HEK293 (cell line): ENCODE results near the gene RBFOX2.
"Not testable (repeated sequence)": the region's sequence is repeated elsewhere in the genome, so short reads cannot be mapped to it uniquely, and the experiment has no call there.

Experiments used
- CTCF ChIA-PET: fragments of 350-600 bp; formaldehyde crosslinking; extraction: SDS; loops from one replicate; lab custom pipeline; 2021; ENCODE audit warnings: antibody characterized with exemption; lab: Yijun Ruan, JAX
- POLR2A ChIA-PET: fragments of 300-600 bp; formaldehyde crosslinking; extraction: SDS; loops from one replicate; lab custom pipeline; 2020; ENCODE audit warnings: antibody characterized with exemption, inconsistent platforms; lab: Yijun Ruan, JAX
- H3K27ac ChIP-seq: fragments of 200-500 bp; sonication (Bioruptor generic); 2 replicates; pipeline ENCODE4 v1.5.1; 2014; ENCODE audit warnings: low read depth, low read length, control low read depth, inconsistent platforms; ENCODE audit errors: extremely low read depth
- H3K36me3 ChIP-seq, 2 experiments: fragments of 200-500 bp in 1 of 2; sonication (Bioruptor generic) in 1 of 2; 1 replicate in 1 of 2; 2 replicates in 1 of 2; pipeline ENCODE4 v1.5.1; 2014 to 2017; ENCODE audit warnings: inconsistent platforms in 2 of 2, low read length in 2 of 2; ENCODE audit not compliant: control insufficient read depth in 2 of 2, insufficient read depth in 1 of 2
- H3K4me1 ChIP-seq: fragments of 200-500 bp; sonication (Bioruptor generic); 2 replicates; pipeline ENCODE4 v1.5.1; 2014; ENCODE audit warnings: mild to moderate bottlenecking, low read length, inconsistent platforms; ENCODE audit not compliant: control insufficient read depth, insufficient read depth
- H3K4me3 ChIP-seq: 2 replicates; pipeline ENCODE4 v1.5.1; 2011; ENCODE audit warnings: low read depth, mild to moderate bottlenecking, control low read depth, low read length, moderate library complexity
- H3K9me3 ChIP-seq: fragments of 200-500 bp; sonication (Bioruptor generic); 2 replicates; pipeline ENCODE4 v1.5.1; 2014; ENCODE audit warnings: low read depth, low read length, inconsistent platforms; ENCODE audit not compliant: control insufficient read depth, insufficient read depth
- IKZF3 ChIP-seq: fragments of 450-650 bp; IDR thresholded peaks from 2 replicates; pipeline ENCODE4 v1.5.0; 2018; ENCODE audit warnings: missing biosample characterization, mild to moderate bottlenecking, missing genetic modification characterization, moderate library complexity
- KLF16 ChIP-seq: fragments of 450-650 bp; formaldehyde crosslinking; IDR thresholded peaks from 2 replicates; pipeline ENCODE4 v1.5.1; 2017; ENCODE audit warnings: missing biosample characterization, missing genetic modification characterization
- OVOL3 ChIP-seq: fragments of 450-650 bp; formaldehyde crosslinking; IDR thresholded peaks from 2 replicates; pipeline ENCODE4 v1.5.1; 2016; ENCODE audit warnings: missing biosample characterization, missing genetic modification characterization
- SCRT2 ChIP-seq: fragments of 450-650 bp; formaldehyde crosslinking; IDR thresholded peaks from 2 replicates; pipeline ENCODE4 v1.5.1; 2016; ENCODE audit warnings: missing biosample characterization, missing genetic modification characterization
- ZNF146 ChIP-seq: fragments of 450-650 bp; formaldehyde crosslinking; IDR thresholded peaks from 2 replicates; pipeline ENCODE4 v1.5.1; 2016; ENCODE audit warnings: missing biosample characterization, missing genetic modification characterization
- ZNF561 ChIP-seq: fragments of 450-650 bp; IDR thresholded peaks from 2 replicates; pipeline ENCODE4 v1.5.1; 2018; ENCODE audit warnings: missing biosample characterization, missing genetic modification characterization, borderline replicate concordance
- ZNF600 ChIP-seq: fragments of 450-650 bp; formaldehyde crosslinking; IDR thresholded peaks from 2 replicates; pipeline ENCODE4 v1.5.1; 2016; ENCODE audit warnings: missing biosample characterization, missing genetic modification characterization
- ZNF660 ChIP-seq: fragments of 450-650 bp; IDR thresholded peaks from 2 replicates; pipeline ENCODE4 v1.5.1; 2018; ENCODE audit warnings: missing biosample characterization, mild to moderate bottlenecking, missing genetic modification characterization
- TF ChIP-seq, protein P1 (sequence below): fragments of 450-650 bp; formaldehyde crosslinking; IDR thresholded peaks from 2 replicates; pipeline ENCODE4 v1.5.1; 2016; ENCODE audit warnings: missing biosample characterization, missing genetic modification characterization
- TF ChIP-seq, protein P2 (sequence below): fragments of 450-650 bp; formaldehyde crosslinking; IDR thresholded peaks from 2 replicates; pipeline ENCODE4 v1.5.1; 2016; ENCODE audit warnings: missing biosample characterization, missing genetic modification characterization
- TF ChIP-seq, protein P3 (sequence below): fragments of 450-650 bp; formaldehyde crosslinking; IDR thresholded peaks from 2 replicates; pipeline ENCODE4 v1.5.1; 2017; ENCODE audit warnings: missing biosample characterization, missing genetic modification characterization
- TF ChIP-seq, protein P4 (sequence below): fragments of 450-650 bp; formaldehyde crosslinking; IDR thresholded peaks from 2 replicates; pipeline ENCODE4 v1.5.1; 2016; ENCODE audit warnings: missing biosample characterization, missing genetic modification characterization
- TF ChIP-seq, protein P5 (sequence below): fragments of 450-650 bp; formaldehyde crosslinking; IDR thresholded peaks from 2 replicates; pipeline ENCODE4 v1.5.1; 2016; ENCODE audit warnings: missing biosample characterization, missing genetic modification characterization

RBFOX2 gene

DNA sequence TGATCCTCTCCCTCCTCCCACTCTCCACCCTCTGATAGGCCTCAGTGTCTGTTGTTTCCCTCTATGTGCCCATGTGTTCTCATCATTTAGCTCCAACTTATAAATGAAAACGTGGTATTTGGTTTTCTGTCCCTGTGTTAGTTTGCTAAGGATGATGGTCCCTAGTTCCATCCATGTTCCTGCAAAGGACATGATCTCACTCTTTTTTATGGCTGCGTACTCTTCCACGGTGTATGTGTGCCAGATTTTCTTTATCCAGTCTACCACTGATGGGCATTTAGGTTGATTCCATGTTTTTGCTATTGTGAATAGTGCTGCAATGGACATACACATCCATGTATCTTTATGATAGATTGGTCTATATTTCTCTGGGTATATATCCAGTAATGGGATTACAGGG is 15.9 kb upstream of the RBFOX2 start:
- TF ChIP-seq ZNF146 (tag by site-specific recombination) = peak; percentile 85
- TF ChIP-seq, all 188 proteins: peak for 1; not testable (repeated sequence) for 187
- H3K4me3 ChIP-seq, H3K9me3 ChIP-seq, H3K4me1 ChIP-seq, H3K27ac ChIP-seq, POLR2A ChIA-PET, H3K36me3 ChIP-seq: not testable (repeated sequence)
- CTCF ChIA-PET = interaction anchor here (0.6 to 0.7 kb wide), 3 partner anchors 21 to 367 kb away, joined by 3 to 4 read pairs (median 3); no protein-coding TSS in a partner anchor

DNA sequence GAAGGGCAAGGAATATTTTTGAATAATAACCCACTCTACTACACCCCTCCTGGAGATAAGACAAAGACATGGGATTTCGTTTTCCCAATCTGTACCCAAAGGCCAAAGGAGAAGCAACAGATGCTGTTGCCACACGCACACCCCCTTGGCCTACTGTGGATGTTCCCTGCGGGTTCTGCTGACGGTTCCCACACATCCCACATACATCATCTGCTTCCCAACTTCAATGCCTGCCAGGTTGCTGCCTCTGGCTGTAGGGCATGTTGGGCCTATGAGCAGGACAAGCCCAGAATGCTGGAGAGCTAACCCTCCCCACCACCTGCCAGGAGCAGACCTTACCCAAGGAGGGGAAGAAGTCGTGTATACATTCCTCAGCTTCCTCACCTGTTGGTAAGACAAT is 13.6 kb upstream of the RBFOX2 start:
- Histone ChIP-seq H3K9me3 (no peaks in the 10 kb centered on the region), H3K4me3 (no peak overlapping the region), H3K4me1 (peaks cover under 1% of the 10 kb centered on the region; the same call in 1 of the 2 replicates), H3K27ac (no peak overlapping the region), H3K36me3 (no peaks in the 10 kb centered on the region)
- CTCF ChIA-PET = interaction anchor here (1.9 kb wide), 1 partner anchor 24 kb away, joined by 16 read pairs; no protein-coding TSS in a partner anchor
- POLR2A ChIA-PET = interaction anchor here (1.3 kb wide), 1 partner anchor 13 kb away, joined by 3 read pairs; the partner anchor contains the start of gene RBFOX2
- TF ChIP-seq ZNF660 (tag by site-specific recombination) (no peak), KLF16 (tag by site-specific recombination) (no peak), SCRT2 (tag by site-specific recombination) (peak; percentile 57), ZNF600 (tag by site-specific recombination) (no peak)
- TF ChIP-seq, protein P1, sequence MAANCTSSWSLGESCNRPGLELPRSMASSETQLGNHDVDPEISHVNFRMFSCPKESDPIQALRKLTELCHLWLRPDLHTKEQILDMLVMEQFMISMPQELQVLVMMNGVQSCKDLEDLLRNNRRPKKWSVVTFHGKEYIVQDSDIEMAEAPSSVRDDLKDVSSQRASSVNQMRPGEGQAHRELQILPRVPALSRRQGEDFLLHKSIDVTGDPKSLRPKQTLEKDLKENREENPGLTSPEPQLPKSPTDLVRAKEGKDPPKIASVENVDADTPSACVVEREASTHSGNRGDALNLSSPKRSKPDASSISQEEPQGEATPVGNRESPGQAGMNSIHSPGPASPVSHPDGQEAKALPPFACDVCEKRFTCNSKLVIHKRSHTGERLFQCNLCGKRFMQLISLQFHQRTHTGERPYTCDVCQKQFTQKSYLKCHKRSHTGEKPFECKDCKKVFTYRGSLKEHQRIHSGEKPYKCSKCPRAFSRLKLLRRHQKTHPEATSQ = no peak
- TF ChIP-seq, protein P2, sequence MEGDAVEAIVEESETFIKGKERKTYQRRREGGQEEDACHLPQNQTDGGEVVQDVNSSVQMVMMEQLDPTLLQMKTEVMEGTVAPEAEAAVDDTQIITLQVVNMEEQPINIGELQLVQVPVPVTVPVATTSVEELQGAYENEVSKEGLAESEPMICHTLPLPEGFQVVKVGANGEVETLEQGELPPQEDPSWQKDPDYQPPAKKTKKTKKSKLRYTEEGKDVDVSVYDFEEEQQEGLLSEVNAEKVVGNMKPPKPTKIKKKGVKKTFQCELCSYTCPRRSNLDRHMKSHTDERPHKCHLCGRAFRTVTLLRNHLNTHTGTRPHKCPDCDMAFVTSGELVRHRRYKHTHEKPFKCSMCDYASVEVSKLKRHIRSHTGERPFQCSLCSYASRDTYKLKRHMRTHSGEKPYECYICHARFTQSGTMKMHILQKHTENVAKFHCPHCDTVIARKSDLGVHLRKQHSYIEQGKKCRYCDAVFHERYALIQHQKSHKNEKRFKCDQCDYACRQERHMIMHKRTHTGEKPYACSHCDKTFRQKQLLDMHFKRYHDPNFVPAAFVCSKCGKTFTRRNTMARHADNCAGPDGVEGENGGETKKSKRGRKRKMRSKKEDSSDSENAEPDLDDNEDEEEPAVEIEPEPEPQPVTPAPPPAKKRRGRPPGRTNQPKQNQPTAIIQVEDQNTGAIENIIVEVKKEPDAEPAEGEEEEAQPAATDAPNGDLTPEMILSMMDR (tag by site-specific recombination) = no peak

DNA sequence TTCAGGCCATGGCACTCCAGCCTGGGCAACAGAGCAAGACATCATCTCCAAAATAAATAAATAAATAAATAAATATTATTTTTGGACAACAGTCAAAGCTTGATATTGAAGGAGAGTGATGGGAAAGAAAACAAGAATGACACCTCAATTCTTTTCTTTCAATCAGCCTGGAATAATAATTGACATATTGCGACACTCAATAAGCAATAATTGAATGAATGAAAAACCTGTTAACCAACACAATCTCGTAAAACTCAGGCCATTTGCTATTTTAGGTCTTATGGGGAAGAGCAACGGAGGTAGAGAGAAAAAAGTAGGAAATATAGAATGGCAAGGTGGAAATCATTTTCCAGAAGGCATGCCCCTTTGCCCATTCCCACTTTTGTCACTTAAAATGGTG is 10.5 kb upstream of the RBFOX2 start:
- TF ChIP-seq, protein P3, sequence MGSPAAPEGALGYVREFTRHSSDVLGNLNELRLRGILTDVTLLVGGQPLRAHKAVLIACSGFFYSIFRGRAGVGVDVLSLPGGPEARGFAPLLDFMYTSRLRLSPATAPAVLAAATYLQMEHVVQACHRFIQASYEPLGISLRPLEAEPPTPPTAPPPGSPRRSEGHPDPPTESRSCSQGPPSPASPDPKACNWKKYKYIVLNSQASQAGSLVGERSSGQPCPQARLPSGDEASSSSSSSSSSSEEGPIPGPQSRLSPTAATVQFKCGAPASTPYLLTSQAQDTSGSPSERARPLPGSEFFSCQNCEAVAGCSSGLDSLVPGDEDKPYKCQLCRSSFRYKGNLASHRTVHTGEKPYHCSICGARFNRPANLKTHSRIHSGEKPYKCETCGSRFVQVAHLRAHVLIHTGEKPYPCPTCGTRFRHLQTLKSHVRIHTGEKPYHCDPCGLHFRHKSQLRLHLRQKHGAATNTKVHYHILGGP = no peak
- TF ChIP-seq ZNF561 (tag by site-specific recombination) (no peak), IKZF3 (no peak), OVOL3 (tag by site-specific recombination) (no peak)
- TF ChIP-seq, protein P4, sequence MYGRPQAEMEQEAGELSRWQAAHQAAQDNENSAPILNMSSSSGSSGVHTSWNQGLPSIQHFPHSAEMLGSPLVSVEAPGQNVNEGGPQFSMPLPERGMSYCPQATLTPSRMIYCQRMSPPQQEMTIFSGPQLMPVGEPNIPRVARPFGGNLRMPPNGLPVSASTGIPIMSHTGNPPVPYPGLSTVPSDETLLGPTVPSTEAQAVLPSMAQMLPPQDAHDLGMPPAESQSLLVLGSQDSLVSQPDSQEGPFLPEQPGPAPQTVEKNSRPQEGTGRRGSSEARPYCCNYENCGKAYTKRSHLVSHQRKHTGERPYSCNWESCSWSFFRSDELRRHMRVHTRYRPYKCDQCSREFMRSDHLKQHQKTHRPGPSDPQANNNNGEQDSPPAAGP (tag by site-specific recombination) = no peak
- TF ChIP-seq, protein P5, sequence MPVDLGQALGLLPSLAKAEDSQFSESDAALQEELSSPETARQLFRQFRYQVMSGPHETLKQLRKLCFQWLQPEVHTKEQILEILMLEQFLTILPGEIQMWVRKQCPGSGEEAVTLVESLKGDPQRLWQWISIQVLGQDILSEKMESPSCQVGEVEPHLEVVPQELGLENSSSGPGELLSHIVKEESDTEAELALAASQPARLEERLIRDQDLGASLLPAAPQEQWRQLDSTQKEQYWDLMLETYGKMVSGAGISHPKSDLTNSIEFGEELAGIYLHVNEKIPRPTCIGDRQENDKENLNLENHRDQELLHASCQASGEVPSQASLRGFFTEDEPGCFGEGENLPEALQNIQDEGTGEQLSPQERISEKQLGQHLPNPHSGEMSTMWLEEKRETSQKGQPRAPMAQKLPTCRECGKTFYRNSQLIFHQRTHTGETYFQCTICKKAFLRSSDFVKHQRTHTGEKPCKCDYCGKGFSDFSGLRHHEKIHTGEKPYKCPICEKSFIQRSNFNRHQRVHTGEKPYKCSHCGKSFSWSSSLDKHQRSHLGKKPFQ (tag by site-specific recombination) = no peak
- TF ChIP-seq, all 188 proteins: peak for 0
- Histone ChIP-seq H3K4me3 (no peak overlapping the region), H3K27ac (no peak overlapping the region), H3K36me3 (no peaks in the 10 kb centered on the region), H3K9me3 (no peaks in the 10 kb centered on the region), H3K4me1 (peaks cover 21% of the 10 kb centered on the region)
- CTCF ChIA-PET = interaction anchor here (0.9 to 2.2 kb wide), 2 partner anchors 10 to 27 kb away, joined by 4 to 13 read pairs; no protein-coding TSS in a partner anchor
- POLR2A ChIA-PET = no interaction called here
